HepG2 (cell line): ENCODE measurements around the gene TMOD3. TPM values are rescaled to one million over a fixed set of nuclear protein-coding genes. Genes with fewer than 3 reads are reported as not detected.

Experiments used
- ATRX ChIP-seq: sonication (generic); formaldehyde crosslinking; IDR thresholded peaks from 2 replicates; pipeline ENCODE4 v1.4.0; 2020; ENCODE audit warnings: missing genetic modification reagents, borderline replicate concordance
- CTCF ChIP-seq: sonication (generic); formaldehyde crosslinking; IDR thresholded peaks from 2 replicates; pipeline ENCODE4 v1.5.0; 2020; ENCODE audit warnings: mild to moderate bottlenecking, missing genetic modification reagents, moderate library complexity
- DNMT3B ChIP-seq: conservative IDR thresholded peaks from 2 replicates; pipeline ENCODE4 v1.6.1; 2016; ENCODE audit warnings: missing biosample characterization, control low read depth
- FOXC1 ChIP-seq: sonication (generic); formaldehyde crosslinking; IDR thresholded peaks from 2 replicates; pipeline ENCODE4 v1.8.0; 2022; ENCODE audit warnings: mild to moderate bottlenecking, missing genetic modification reagents, borderline replicate concordance
- KLF13 ChIP-seq: sonication (generic); formaldehyde crosslinking; IDR thresholded peaks from 2 replicates; pipeline ENCODE4 v1.4.0; 2020; ENCODE audit warnings: mild to moderate bottlenecking, missing genetic modification reagents
- KMT2B ChIP-seq: IDR thresholded peaks from 2 replicates; pipeline ENCODE4 v1.6.1; 2016; ENCODE audit warnings: missing genetic modification reagents, missing compliant biosample characterization
- STAT6 ChIP-seq: sonication (generic); formaldehyde crosslinking; IDR thresholded peaks from 2 replicates; pipeline ENCODE4 v1.4.0; 2020; ENCODE audit warnings: missing genetic modification reagents, mild to moderate bottlenecking, borderline replicate concordance
- TFAP4 ChIP-seq: sonication (generic); IDR thresholded peaks from 2 replicates; pipeline ENCODE4 v1.6.1; 2016; ENCODE audit warnings: low read depth, borderline replicate concordance
- ZBTB10 ChIP-seq: sonication (generic); formaldehyde crosslinking; IDR thresholded peaks from 2 replicates; pipeline ENCODE4 v1.4.0; 2020; ENCODE audit warnings: missing genetic modification reagents, borderline replicate concordance
- ZBTB25 ChIP-seq: IDR thresholded peaks from 2 replicates; pipeline ENCODE4 v1.6.1; 2018; ENCODE audit warnings: missing genetic modification reagents
- ZBTB7B ChIP-seq: sonication (generic); formaldehyde crosslinking; IDR thresholded peaks from 2 replicates; pipeline ENCODE4 v1.4.0; 2020; ENCODE audit warnings: missing genetic modification reagents
- ZNF256 ChIP-seq: sonication (generic); formaldehyde crosslinking; conservative IDR thresholded peaks from 2 replicates; pipeline ENCODE4 v1.4.0; 2020; ENCODE audit warnings: missing genetic modification reagents
- ZNF451 ChIP-seq: sonication (generic); formaldehyde crosslinking; IDR thresholded peaks from 2 replicates; pipeline ENCODE4 v1.5.0; 2020; ENCODE audit warnings: mild to moderate bottlenecking, missing genetic modification reagents
- ZNF766 ChIP-seq: sonication (generic); formaldehyde crosslinking; IDR thresholded peaks from 2 replicates; pipeline ENCODE4 v1.5.0; 2020; ENCODE audit warnings: missing genetic modification reagents, borderline replicate concordance
- ZXDC ChIP-seq: sonication (generic); formaldehyde crosslinking; IDR thresholded peaks from 2 replicates; pipeline ENCODE4 v1.5.0; 2020; ENCODE audit warnings: mild to moderate bottlenecking, missing genetic modification reagents
- polyA plus RNA-seq, 8 experiments: library from polyadenylated mRNA; depleted of rRNA in 3 of 8; stranded (reverse) in 7 of 8; unstranded in 1 of 8; fragments of >200 nt; fragmentation: Illumina TruSeq in 4 of 8; extraction: Trizol in 4 of 8; gene quantifications; 2 replicates each; pipeline versions ENCODE4 v1.2.1 to v1.2.3, GENCODE V29; 2011 to 2016; ENCODE audit warnings: low read depth in 4 of 8, missing spikeins in 1 of 8, mixed read lengths in 1 of 8; ENCODE audit not compliant: insufficient read depth in 1 of 8
- total RNA-seq, 5 experiments: library from RNA; depleted of rRNA; stranded (reverse); fragments of >200 nt; fragmentation: Illumina TruSeq; extraction: Trizol; gene quantifications; 2 replicates each; pipeline ENCODE4 v1.2.3, GENCODE V29; 2016; ENCODE audit warnings: low read depth in 1 of 5

Gene TMOD3
- total and polyA plus RNA-seq, 2 of the 13 experiments (the other 11 are each of a cell fraction or from before 2014, with no cell fraction given), result 5.1 to 23.2 TPM

- TF ChIP-seq ZBTB10 (CRISPR knock-in tag), result no peak
- TF ChIP-seq ATRX (CRISPR knock-in tag), result no peak
- TF ChIP-seq KLF13 (CRISPR knock-in tag), result no peak
- TF ChIP-seq ZNF451 (CRISPR knock-in tag), result no peak
- no peak for TF ChIP-seq ZBTB25
- peak; percentile 76 for TF ChIP-seq ZBTB7B (CRISPR knock-in tag)
- TF ChIP-seq STAT6, result no peak
- peak; percentile 75; the same call in 1 of the 2 replicates for TF ChIP-seq FOXC1
- TF ChIP-seq ZNF766 (CRISPR knock-in tag), result no peak
- no peak for TF ChIP-seq ZNF256 (CRISPR knock-in tag)
- TF ChIP-seq DNMT3B, result no peak
- TF ChIP-seq CTCF (CRISPR knock-in tag), result peak; percentile 35; the same call in 1 of the 2 replicates
- no peak for TF ChIP-seq TFAP4
- TF ChIP-seq ZXDC (CRISPR knock-in tag), result no peak
- TF ChIP-seq KMT2B (CRISPR knock-in tag), result peak; percentile 82
Measured at GRCh38 chr15:51829376-51830275, at the start of gene TMOD3 (continued).
